Measurements from ENCODE around the gene GMIP.
"Not testable (repeated sequence)": the region's sequence is repeated elsewhere in the genome, so short reads cannot be mapped to it uniquely, and the experiment has no call there.

The GMIP gene

GRCh38 chr19:19610376-19611202, 32.9 kb downstream of the GMIP start:
- DNase-seq (ENCODE audit: low read depth in 2 of 2) = no peak

GRCh38 chr19:19606686-19607085, 36.8 kb downstream of the GMIP start:
- not testable (repeated sequence) for DNase-seq (ENCODE audit: low read depth in 2 of 2)

GRCh38 chr19:19606021-19606420, 37.4 kb downstream of the GMIP start:
- no peak for DNase-seq (ENCODE audit: low read depth in 2 of 2)

- DNase-seq (ENCODE audit: low read depth in 2 of 2) = no peak
Observed at GRCh38 chr19:19602713-19603324, 40.6 kb downstream of the GMIP start.

GRCh38 chr19:19602136-19602712, 41.2 kb downstream of the GMIP start:
- no peak for DNase-seq (ENCODE audit: low read depth in 2 of 2)

GRCh38 chr19:19600793-19601330, 42.6 kb downstream of the GMIP start:
- DNase-seq (ENCODE audit: low read depth in 2 of 2) = no peak

- DNase-seq (ENCODE audit: low read depth in 2 of 2) = peak in 1 of 2 experiments; percentile 27
Observed at GRCh38 chr19:19598728-19599451, 44.6 kb downstream of the GMIP start.

GRCh38 chr19:19597809-19598306, 45.6 kb downstream of the GMIP start:
- no peak for DNase-seq (ENCODE audit: low read depth in 2 of 2)

GRCh38 chr19:19595171-19595701, 48.2 kb downstream of the GMIP start:
- no peak for DNase-seq (ENCODE audit: low read depth in 2 of 2)

- no peak for DNase-seq (ENCODE audit: low read depth in 2 of 2)
Observed at GRCh38 chr19:19594381-19594780, 49.1 kb downstream of the GMIP start.

GRCh38 chr19:19592690-19593089, 50.8 kb downstream of the GMIP start:
- DNase-seq (ENCODE audit: low read depth in 2 of 2) = no peak

- peak; percentile 37 to 51 for DNase-seq (ENCODE audit: low read depth in 2 of 2)
Observed at GRCh38 chr19:19591133-19591825, 52.2 kb downstream of the GMIP start.

- DNase-seq (ENCODE audit: low read depth in 2 of 2) = no peak
Observed at GRCh38 chr19:19588546-19588945, 54.9 kb downstream of the GMIP start.

- DNase-seq (ENCODE audit: low read depth in 2 of 2) = no peak
Observed at GRCh38 chr19:19587771-19588170, 55.7 kb downstream of the GMIP start.

GRCh38 chr19:19584356-19584755, 59.1 kb downstream of the GMIP start:
- DNase-seq (ENCODE audit: low read depth in 2 of 2) = no peak

- DNase-seq (ENCODE audit: low read depth in 2 of 2) = no peak
Observed at GRCh38 chr19:19582471-19582870, 61.0 kb downstream of the GMIP start.

- DNase-seq (ENCODE audit: low read depth in 2 of 2) = no peak
Observed at GRCh38 chr19:19581391-19581790, 62.1 kb downstream of the GMIP start.

GRCh38 chr19:19580418-19580817, 63.0 kb downstream of the GMIP start:
- no peak for DNase-seq (ENCODE audit: low read depth in 2 of 2)

- no peak for DNase-seq (ENCODE audit: low read depth in 2 of 2)
Observed at GRCh38 chr19:19579533-19580361, 63.7 kb downstream of the GMIP start.

Data from stimulated activated CD4-positive, alpha-beta T cell treated with anti-CD3 and anti-CD28 coated beads, Interleukin-12 subunit alpha, Interleukin-12 subunit beta, amount 100 ng/mL, for 24 hours (primary cell).